ENCODE data around the gene IFNL4.

The IFNL4 gene

DNA sequence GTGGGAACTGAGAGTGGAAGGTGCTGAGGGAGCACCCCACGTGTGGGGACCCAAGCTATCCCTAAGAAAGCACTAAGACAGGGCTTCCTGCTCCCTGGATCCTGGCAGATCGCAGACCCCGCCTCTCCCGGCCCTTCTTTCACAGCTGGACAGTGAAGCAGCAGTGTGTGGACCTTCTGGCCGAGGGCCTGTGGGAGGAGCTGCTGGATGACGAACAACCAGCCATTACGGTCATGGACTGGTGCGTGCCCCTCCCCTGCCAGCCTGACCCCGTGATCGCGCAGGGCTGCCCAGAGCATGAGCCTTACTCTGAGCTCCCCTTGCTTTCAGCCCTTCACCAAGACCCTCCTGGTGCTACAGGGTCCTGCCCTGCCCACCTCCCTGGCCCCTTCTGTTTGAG lies 49.6 kb downstream of the IFNL4 start:
- TF ChIP-seq, protein P1, sequence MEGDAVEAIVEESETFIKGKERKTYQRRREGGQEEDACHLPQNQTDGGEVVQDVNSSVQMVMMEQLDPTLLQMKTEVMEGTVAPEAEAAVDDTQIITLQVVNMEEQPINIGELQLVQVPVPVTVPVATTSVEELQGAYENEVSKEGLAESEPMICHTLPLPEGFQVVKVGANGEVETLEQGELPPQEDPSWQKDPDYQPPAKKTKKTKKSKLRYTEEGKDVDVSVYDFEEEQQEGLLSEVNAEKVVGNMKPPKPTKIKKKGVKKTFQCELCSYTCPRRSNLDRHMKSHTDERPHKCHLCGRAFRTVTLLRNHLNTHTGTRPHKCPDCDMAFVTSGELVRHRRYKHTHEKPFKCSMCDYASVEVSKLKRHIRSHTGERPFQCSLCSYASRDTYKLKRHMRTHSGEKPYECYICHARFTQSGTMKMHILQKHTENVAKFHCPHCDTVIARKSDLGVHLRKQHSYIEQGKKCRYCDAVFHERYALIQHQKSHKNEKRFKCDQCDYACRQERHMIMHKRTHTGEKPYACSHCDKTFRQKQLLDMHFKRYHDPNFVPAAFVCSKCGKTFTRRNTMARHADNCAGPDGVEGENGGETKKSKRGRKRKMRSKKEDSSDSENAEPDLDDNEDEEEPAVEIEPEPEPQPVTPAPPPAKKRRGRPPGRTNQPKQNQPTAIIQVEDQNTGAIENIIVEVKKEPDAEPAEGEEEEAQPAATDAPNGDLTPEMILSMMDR (IDR thresholded peaks at IDR 0.05; ENCODE audit: low read length, missing control alignments), result no peak
- peak; percentile 56 for DNase-seq (ENCODE audit: low read depth)
- H3K4me3 ChIP-seq (replicated peaks; ENCODE audit: low read depth, low read length), result no peak overlapping the region

DNA sequence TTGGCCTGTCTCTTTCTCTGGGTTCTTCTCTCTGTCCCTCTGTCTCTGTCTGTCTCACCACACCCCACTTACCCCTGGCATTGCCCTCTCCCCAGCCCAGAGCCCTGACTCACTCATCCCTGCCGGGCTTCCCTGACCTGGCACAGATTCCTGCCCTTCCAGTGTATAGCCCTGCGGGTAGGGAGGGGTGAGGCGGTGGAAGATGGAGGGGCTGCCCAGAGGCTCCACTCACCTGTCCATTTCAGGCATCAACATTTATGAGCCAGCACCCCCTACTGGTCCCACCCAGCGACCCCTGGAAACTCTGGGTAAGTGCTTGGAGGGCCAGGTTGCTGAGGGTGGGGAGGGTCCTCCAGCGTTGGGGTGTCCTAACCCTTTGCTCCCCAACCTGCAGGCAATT lies 50.8 kb downstream of the IFNL4 start:
- TF ChIP-seq, protein P1 (IDR thresholded peaks at IDR 0.05; ENCODE audit: low read length, missing control alignments), result no peak
- DNase-seq (ENCODE audit: low read depth), result no peak
- no peak overlapping the region for H3K4me3 ChIP-seq (replicated peaks; ENCODE audit: low read depth, low read length)

DNA sequence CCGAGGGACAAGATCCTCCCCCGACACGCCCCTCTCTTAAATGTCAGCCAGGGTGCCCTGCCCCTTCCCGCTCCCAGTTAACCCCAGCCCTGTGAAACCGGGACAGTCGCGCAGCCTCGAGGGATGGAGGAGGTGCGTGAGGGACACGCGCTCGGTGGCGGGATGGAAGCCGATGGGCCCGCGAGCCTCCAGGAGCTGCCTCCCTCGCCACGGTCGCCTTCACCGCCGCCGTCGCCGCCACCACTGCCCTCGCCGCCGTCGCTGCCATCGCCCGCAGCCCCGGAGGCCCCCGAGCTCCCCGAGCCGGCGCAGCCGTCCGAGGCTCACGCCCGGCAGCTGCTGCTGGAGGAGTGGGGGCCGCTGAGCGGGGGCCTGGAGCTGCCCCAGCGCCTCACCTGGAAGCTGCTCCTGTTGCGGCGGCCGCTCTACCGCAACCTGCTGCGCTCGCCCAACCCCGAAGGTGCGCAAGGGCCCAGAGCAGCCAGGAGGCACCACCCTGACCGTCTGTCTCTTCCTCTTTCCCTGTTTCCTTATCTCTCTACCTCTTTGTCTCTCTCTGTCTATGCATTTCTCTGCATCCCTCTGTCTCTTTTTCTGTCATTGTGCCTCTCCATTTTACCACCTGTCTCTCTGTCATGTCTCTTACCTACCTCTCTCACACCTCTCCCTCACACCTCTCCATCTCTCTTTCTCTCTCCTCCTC lies 51.6 kb downstream of the IFNL4 start, which contains the start of gene NCCRP1:
TSS of gene NCCRP1 (plus strand) at position 105 of the 703 bp plus-strand sequence. CDS start at position 124, 19 bp downstream.
- no peak for DNase-seq (ENCODE audit: low read depth)
- H3K4me3 ChIP-seq (replicated peaks; ENCODE audit: low read depth, low read length), result no peak within 1 kb of the TSS
- TF ChIP-seq, protein P1 (IDR thresholded peaks at IDR 0.05; ENCODE audit: low read length, missing control alignments), result no peak

DNA sequence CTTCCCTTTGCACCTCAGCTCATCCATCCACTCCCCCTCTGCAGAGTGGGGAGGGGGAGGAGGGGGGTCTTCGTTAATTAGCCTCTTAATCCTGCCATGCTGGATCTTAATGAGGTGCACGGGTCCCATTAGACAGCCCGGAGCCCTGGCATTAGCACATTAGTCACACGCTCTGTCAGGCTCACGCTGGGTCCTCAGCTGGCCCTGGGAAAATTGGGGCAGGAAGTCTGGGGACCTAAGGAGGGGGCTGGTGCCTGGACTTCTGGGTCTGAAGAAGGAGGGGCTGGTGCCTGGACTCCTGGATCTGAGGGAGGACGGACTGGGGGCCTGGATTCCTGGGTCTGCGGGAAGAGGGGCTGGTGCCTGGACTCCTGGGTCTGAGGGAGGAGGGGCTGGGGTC lies 52.3 kb downstream of the IFNL4 start:
- DNase-seq (ENCODE audit: low read depth), result no peak
- TF ChIP-seq, protein P1 (IDR thresholded peaks at IDR 0.05; ENCODE audit: low read length, missing control alignments), result no peak
- no peak overlapping the region for H3K4me3 ChIP-seq (replicated peaks; ENCODE audit: low read depth, low read length)

All from fibroblast of pulmonary artery (primary cell).